M059J (cell line): ENCODE results near the gene WDR47. TPM values are rescaled to one million over a fixed set of nuclear protein-coding genes. Genes with fewer than 3 reads are reported as not detected.

Source experiments
- DNase-seq: peaks from one replicate; pipeline ENCODE4 v3.0.0-alpha.2; 2012; ENCODE audit warnings: low read depth
- total RNA-seq: library from RNA; depleted of rRNA; stranded (reverse); fragments of >200 nt; shearing (Covaris generic); gene quantifications from 2 replicates; pipeline ENCODE4 v1.2.3, GENCODE V29; 2014; rRNA removed

WDR47 gene
- total RNA-seq, result 11.0 and 14.6 TPM in 2 replicates

DNA sequence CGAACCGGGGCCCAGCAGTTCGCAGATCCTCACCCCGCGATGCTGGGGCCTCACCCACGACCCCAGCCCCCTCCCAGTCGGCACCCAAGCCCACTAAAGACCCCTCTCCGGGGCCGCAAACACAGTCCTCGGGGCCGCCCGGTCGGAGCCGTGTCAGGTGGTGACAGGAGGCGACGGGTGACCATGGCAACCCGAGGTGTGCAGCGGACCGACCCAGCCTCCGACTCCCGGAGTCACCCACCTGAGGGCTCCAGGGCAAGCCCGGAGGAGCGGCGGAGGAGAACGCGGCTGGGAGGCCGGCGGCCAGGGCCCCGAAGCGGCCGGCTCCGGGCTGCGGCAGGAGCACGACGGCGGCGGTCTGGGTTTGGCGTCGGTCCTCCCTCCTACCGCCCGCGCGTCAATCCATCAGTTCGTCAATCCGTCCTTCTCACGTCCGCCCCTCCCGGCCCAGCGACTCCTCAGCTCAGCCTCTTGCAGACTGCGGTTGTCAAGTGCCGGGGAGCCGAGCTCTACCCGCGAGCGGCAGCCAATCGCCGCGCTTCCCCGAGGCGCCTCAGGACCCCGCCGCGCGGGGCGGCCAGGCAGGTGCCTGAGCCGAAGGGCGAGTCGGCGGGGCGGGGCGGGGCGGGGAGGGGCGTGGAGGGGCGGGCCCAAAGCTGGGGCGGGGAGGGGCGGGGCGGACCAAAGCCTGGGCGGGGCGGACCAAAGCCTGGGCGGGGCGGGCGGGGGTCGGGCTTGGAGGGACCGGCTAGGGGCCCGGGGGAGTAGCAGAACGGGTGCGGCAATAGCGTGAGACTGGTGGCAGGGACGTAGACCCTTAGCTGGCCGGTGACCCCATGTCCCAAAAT is at the start of gene WDR47:
Gene WDR47 (minus strand): TSS at position 482 of the 848 bp plus-strand sequence. CDS start 18,590 bp downstream, outside the sequence.
- DNase-seq, result peak; percentile 96

DNA sequence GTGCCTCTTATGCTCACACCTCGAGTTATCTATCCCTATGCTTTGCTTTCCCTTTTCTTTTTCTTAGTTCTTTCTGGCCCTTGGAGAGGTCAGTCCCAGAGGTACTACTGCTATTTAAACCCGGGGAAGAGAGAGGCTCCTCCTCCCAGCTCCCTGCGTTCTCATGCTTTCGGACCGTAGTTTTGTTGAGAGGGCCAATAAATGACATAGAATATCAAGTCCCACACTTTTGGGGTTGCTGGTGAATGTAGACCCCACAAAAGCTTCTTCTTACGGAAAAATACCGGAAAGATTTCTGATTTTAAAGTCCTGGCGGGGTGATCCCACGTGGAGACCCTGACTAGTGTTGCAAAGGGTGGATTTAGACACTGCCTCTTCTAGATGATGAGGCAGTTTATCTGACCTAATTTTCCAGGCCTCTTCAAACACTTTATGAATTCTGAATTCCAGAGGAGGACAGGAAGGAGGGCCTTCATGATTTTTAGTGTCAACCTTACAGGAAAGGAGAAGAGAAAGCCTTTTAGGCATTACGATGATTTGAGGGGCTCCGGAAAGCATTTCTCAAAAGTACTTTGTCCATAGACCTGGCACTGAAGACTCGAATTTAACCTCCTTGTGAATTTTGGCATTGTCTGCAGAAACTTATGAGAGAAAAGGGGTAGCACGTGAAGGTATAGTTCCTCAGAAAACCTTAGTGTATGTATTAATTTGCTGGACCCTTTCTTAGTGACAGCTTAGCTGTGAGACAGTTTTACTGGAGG is 49.4 kb upstream of the WDR47 start:
- DNase-seq, result peak; percentile 71

DNA sequence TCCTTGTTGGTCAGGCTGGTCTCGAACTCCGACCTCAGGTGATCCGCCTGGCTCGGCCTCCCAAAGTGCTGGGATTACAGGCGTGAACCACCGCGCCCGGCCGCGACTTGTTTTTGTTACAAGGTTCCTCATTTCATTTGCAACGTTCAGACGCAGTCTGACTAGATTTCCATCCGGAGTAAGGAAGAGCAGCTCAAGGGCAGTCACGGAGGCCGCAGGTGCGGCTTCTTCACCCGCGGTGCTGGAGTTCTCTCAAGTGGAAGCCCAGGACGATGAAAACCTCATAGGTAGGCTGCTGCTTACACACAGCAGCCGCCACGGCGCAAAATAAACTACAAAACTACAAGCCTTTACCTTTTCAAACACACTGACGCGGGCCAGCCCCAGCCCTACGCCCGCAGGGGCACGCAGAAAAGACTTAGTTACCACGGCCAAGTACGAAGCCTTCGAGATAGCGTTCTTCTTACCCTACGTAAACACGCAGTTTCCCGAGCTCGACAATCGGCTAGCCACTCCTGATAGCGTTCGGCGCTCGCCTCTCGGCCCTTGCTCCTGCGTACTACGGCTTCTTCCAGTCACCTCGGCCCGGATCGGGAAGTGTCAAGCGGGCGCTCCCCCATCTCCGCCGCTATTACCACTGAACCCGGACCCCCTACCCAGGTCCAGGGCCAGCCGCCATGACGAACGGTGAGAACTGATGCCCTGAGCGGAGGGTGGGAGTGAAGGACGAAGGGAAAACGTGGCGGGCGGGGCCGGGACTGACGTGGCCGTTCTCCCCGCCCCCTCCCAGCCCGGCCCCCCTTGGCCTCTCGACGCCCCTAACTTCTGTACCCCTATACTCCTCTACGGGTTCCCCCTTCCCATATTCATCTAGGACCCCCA is 48.5 kb upstream of the WDR47 start, which contains the start of gene TMEM167B:
Gene TMEM167B (plus strand): TSS at position 569 of the 882 bp plus-strand sequence. CDS start 109 bp downstream, at position 678.
- DNase-seq, result peak; percentile 92

DNA sequence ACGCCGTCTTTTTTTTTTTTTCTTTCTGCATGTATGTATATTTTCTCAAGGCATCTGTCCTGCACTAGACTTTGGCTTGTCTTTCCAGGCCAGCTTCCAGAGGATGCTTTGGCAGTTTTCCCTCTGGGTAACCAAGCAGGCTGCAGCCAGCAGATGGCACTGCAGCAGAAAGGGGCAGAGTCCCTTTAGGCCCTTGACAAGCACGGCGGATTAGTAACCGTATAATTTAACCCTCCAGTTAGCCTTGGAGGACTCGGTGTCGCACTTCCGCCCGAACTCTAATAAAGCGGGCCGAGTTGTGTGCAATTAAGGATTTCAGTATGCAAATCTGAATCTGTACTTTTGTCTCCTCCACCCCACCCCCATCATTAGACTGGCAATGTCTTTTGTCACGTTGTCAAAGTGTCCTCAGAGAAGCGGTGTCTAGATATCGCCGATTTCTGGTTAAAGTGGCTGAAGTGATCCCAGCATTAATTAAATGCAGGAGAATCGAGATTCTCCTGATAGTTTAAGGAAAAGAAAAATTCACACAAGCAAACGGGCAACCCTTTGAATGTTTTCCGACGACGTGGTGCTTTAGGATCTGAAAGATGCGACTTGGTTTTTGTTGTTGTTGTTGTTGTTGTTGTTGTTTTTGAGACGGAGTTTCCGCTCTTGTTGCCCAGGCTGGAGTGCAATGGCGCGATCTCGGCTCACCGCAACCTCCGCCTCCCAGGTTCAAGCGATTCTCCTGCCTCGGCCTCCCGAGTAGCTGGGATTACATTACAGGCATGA is 47.5 kb upstream of the WDR47 start:
- DNase-seq, result peak; percentile 53

DNA sequence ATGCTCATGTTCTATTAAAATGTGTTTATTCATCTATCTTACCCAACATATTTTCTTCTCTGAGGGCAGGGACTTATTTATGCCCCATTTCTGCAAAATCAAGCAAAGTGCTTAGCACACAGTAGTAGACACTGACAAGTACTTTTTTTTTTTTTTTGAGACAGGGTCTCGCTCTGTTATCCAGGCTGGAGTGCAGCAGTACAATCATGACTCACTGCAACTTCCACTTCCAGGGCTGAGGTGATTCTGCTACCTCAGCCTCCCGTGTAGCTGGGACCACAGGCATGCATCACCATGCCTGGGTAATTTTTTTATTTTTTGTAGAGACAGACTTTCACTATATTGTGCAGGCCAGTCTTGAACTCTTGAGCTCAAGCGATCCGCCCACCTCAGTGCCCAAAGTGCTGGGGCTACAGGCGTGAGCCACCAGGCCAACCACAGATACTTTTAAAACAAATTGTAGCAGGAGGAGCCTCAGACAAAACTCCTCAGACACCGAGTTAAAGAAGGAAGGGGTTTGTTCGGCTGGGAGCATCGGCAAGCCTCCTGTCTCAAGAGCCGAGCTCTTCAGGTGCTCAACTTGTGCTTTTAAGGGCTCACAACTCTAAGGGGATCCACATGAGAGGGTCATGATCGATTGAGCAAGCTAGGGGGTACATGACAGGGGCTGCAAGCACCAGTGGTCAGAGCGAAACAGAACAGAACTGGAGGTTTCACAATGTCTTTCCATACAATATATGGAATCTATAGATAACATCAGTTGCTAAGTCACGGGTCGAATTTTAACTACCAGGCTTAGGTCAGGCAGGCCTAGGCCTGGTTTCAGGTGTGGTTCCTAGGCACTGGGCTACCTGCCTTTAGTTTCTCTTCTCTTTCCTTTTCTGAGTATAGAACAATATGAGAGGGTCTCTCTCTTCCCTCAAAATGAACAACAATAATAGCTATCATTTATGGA is 42.9 kb upstream of the WDR47 start:
- peak; percentile 82 for DNase-seq

DNA sequence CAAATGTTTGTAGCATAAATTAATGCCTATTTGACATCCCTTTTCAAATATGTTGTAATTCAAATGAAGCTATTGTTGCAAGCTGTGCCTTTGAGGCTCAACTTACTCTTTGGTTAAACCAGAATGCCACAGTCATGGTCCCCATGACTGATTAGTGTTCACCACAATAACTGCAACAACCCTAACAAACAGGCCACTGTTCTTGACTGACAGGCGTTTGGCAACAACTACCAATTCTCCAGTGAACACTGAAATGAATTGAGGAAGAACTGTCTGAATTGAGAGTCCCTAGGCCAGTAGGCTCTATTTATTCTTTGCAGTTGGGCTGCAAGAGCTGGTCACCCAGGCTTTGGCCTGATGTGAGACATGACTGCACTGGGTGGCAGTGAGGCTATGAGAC is 42.0 kb upstream of the WDR47 start:
- DNase-seq, result peak; percentile 53

DNA sequence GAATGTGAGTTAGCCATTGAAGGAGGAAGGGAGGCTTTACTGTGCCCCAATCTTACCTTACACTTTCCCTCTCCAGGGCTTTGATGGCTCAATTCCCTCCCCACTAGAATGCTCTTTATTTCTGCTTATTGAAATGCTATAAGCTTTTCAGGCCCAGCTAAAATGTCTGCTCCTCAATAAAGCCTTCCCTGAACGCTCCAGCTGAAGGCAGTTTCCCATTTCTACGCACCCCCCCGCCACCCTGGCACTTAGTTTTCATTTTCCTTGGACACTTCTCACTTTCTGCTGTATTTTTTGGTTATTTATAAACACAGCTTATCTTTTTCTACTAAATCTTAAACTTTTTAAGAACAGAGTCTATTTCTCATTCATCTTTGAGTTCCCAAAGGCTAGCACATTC is 41.6 kb upstream of the WDR47 start:
- no peak for DNase-seq

DNA sequence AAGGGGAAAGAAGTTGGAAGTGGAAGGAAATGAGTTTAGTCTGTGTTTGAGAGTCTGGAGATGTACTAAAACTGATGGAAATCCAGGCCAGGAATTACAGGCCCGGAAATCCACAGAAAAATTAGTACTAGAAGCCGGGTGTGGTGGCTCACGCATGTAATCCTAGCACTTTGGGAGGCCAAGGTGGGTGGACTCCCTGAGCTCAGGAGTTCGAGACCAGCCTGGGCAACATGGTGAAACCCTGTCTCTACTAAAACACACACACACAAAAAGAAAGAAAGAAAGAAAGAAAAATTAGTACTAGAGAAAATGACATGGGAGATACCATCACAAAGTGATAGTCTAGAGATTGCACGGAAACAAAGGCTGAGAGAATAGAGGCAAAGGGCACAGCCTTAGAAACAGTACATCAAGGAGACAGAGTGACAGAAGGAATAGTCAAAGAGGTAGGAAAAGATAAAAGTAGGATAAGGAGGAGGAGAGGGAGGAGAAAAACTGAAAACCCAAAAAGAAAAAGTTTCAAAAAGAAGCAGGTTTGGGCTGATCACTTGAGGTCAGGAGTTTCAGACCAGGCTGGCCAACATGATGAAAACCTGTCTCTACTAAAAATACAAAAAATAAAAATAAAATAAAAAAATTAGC is 38.7 kb upstream of the WDR47 start:
- DNase-seq, result no peak

DNA sequence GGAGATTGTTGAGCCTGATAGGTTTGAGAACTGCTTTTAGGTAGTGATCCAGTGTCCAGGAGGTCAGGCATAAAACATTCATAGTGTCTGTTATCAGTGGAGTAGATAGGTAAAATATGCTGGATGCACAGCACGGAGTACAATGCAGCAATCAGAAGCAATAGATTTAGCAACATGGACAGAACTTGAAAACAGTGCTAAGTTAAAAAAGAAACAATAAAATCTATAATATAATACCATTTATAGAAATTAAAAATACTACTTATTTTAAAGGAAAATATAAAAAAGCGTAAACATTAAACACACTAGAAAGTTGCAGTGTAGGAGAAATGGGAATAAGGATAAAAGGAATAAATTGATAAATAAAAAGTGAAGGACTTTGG is 37.3 kb upstream of the WDR47 start:
- DNase-seq, result no peak

DNA sequence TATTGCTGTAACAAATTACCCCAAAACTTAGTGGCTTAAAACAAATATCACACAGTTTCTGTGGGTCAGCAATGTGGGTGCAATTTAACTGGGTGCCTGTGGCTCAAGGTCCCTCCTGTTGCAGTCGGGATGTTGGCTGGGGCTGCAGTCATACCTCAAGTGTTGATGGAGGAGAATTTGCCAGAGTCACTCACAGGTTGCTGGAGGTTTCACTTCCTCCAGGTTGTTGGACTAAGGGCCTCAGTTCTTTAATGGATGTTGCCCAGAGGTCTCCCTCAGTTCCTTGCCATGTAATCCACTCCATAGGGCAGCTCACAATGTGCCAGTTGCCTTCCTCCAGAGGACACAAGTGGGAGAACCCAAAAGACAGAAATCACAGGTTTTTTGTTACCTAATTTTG is 36.4 kb upstream of the WDR47 start:
- DNase-seq, result no peak

DNA sequence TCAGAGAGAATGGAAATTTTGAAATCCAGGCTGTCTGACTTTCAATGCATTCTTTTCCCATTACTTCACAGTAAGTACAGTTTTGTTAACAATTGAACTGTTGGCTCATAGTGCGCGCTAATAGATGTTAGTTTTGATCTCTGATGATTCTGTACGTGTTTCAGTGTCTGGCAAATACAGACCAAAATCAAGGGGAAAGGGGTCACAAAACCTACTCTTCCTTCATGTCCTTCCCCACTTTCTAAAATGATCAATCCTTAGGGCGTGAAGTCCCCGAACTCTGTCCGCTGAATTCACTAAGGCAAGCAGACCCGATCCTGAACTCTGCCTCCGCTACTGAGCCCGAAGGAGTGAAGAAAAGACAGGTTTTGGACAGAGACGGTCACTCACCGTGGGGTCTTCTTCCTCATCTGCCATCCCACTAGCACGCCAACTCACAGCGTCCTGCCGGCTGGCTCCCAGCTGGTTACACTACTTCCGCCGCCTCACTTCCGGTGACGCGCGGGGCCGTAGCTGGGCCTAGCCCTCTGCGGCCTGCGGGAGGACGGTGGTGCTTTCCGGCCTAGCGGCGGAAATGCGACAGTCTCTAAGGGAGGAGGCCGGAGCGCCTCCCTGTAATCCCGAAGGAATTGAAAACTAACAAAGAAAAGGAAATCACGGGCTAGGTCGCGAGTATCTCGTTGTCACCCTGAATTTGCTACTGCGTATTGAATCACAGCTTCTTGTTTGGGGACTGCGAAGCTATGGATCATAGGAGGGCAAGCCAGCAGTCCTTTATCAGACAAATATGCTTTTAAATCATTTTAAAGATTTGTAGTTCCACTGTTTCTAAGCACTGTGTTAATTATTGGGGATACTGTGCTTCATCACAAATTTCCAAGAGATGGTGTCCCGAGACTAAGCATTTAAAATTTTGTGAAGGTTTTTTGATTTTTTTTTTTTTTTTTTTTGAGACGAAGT is 33.9 kb upstream of the WDR47 start, which contains the start of gene TAF13:
Gene TAF13 (minus strand): TSS at position 473 of the 960 bp plus-strand sequence. CDS start 56 bp downstream, at position 417.
- peak; percentile 97 for DNase-seq

DNA sequence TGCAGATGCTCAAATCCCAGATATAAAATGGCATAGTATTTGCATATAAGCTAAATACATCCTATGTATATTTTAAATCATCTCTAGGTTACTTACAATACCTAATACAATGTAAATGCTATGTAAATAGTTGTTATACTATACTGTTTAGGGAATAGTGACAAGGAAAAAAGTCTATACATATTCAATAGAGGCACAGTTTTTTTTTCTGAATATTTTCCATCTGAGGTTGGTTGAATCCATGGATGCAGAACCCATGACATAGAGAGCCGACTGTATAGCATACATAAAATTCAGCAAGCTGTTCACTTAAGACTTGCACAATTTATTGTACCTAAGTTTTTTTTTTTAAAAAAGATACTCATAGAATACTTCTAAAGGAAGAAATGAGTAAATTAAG is 27.4 kb upstream of the WDR47 start:
- DNase-seq, result no peak

DNA sequence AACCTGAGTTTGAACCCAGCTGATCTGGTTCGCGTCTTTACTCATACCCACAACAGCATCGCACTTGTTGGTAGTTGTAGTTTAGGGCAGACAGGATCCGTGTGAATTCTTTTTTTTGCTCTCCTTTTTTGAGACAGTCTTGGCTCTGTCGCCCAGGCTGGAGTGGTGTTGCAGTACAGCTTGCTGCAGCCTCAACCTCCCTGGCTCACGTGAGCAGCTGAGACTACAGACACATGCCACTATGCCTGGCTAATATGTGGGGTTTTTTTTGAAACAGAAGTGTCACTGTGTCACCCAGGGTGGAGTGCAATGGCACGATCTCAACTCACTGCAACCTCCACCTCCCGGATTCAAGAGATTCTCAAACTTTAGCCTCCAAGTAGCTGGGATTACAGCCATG is 26.0 kb upstream of the WDR47 start:
- DNase-seq, result no peak

DNA sequence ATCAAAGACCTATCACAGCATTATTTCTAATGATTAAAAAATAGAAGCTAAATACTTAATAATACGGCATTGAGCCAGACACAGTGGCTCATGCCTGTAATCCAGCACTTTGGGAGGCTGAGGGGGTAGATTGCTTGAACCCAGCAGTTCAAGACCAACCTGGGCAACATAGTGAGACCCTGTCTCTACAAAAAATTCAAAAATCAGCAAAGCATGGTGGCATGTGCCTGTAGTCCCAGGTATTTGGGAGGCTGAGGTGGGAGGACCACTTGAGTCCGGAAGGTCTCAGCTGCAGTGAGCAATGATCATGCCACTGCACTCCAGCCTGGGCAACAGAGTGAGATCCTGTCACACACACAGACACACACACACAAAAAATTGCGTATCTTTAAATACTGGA is 23.2 kb upstream of the WDR47 start:
- no peak for DNase-seq

DNA sequence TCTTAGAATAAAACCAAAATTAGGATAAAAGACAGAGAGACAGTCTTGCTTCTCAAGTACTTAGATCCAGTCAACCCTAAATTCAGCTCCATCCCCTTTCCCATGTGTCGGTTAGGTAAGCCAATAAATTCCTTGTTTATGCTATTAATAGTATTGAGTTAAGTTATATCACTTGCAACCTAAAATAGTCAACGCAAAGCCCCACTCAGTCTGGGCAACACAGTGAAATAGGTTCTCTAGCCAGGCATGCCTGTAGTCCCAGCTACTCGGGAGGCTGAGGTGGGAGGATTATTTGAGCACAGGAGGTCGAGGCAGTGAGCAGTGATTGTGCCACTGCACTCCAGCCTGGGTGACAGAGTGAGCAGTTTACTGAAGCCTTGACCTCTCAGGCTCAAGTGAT is 19.3 kb upstream of the WDR47 start:
- no peak for DNase-seq

DNA sequence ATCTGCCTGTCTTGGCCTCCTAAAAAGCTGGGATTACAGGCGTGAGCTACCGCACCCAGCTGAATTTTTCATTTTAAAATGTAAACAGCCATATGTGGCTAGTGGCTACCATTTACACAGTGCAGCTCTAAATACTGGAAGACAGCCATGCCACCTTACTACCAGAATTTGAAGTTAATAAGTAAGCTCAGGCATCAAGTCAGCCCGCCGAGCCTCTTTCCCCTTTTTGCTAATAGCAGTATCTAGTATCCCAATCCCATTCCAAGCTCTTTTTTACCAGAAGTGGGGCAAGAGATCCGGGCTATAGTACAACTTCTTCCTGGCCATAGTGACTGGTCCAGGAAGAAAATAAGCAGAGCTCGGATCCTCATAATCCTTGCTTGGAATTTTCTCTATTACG is 18.8 kb upstream of the WDR47 start:
- DNase-seq, result no peak

DNA sequence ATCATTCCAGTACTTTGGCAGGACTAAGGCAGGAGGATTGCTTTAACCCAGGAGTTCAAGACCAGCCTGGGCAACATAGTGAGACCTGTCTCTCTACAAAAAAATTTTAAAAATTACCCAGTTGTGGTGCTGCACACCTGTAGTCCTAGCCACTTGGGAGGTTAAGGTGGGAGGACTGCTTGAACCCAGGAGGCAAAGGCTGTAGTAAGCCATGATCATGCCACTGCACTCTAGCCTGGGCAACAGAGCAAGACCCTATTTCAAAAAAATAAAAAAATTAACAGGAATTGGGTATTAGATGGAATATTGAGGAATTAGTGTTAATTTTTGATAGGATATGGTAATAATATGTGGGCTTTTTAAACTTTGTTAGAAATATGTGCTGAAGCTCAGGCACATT is 17.1 kb upstream of the WDR47 start:
- no peak for DNase-seq

DNA sequence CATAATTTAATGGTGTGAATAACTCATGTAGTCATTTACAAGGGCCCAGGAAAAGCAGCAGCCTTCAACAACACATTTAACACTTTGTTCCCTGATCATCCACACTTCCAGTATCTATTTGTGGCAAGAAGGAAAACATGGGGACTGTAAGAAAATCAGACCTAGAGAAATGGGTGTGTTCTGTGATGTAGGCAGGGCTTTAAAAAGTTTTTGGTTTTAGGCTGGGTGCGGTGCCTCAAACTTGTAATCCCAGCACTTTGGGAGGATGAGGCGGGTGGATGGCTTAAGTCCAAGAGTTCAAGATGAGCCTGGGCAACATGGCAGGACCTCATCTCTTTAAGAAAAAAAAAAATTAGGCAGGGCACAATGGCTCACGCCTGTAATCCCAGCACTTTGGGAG is 14.2 kb upstream of the WDR47 start:
- no peak for DNase-seq
